HG03045 (cell line): ENCODE measurements around the gene ARHGAP27.
"Not testable (repeated sequence)": the region's sequence is repeated elsewhere in the genome, so short reads cannot be mapped to it uniquely, and the experiment has no call there.

Source experiments
- ATAC-seq: cut with Tn5 transposase; IDR thresholded peaks from one replicate; pipeline ENCODE4 v1.9.1; 2021; ENCODE audit warnings: mild to moderate bottlenecking, moderate library complexity; ENCODE audit not compliant: unreplicated experiment

Gene ARHGAP27

DNA sequence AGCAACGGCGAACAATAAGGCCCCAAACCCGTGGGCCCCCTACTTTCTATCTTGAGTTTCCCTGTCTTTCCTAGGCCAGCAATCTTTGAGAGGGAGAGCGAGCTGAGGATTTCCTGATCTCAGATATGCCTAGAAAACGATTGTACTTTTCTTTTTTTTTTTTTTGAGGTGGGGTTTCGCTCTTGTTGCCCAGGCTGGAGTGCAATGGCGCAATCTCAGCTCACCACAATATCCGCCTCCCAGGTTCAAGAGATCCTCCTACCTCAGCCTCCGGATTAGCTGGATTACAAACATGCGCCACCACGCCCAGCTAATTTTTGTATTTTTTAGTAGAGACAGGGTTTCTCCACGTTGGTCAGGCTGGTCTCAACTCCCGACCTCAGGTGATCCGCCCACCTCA, 15.0 kb upstream of the ARHGAP27 start:
- not testable (repeated sequence) for ATAC-seq

GRCh38 chr17:45446872-45447625, 14.4 kb upstream of the ARHGAP27 start:
- ATAC-seq, result not testable (repeated sequence)

DNA sequence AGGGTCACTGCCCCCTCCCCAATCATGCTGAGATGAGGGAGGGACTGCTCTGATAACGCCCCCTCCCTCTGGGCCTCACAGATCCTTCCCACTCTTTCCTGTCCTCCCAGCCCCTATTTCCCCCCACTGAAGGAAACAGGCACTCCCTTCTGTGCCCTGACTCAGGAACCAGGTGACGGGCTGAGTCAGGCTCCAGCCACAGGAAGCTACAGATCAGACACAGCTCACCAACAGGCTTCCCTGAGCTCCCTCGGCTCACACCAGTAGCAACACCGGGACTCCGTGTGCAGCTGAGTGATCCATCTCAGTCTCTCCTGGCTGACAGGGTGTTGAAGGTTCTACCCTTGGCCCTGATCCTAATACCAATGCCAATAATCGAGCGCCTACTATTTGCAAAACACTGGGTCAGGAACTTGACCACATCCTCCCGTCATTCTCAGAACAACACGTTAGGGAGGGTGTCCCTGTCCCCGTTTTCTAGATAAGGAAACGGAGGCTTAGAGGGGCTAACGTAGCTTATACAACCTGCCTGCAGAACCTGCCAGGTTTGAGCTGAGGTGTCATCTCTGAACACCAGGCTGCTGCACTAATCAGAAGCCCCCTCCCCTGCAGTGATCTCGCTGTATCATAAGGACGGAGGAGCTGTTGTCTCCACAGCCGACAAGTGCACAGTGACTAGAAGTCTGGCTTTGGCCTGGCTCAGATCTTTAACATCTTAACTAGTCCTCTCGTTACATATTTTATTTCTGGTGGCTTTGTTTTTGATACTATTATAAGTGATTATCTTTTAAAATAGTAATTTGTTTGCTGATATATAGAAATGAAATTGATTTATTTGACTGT, 13.5 kb upstream of the ARHGAP27 start:
- not testable (repeated sequence) for ATAC-seq

DNA sequence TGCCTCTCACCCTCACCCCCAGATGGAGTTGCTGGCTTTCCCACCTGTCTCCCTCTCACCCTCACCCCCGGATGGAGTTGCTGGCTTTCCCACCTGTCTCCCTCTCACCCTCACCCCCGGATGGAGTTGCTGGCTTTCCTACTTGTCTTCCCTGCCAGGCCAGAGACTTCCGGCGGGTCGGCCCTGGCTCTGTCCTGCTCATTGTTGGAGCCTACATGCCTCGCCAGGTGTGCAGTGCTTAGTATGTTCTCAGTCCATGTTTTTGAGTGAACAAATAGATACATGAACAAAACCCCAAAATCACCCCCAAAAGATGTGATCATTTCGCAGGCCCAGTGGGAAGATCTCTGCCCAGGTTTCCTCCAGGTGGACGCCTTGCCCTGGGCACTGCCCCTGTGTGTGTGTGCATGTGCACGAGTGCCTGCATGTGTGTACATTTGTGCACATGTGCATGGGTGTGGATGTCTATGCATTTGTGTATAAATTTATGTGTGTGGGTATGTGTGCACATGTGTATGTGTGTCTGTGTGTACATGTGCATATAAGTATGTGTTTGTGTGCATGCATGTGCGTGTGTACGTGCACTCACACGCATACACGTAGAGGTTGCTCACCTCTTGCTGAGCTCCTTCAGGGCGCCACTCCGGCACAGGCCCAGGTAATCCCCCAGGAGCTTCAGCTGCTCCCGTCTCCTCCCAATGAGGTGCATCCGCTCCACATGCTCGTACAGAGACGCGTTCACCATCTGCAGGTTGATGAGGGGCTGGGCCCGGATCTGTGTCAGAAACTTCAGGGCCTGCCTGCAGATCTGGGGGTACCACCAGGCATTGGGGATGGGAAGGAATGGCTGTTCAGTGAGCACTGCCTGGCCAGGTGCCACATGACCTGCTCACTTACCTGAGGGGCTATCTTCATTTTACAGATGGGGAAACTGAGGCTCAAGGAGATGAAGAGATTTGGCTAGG, 12.5 kb upstream of the ARHGAP27 start:
- ATAC-seq, result not testable (repeated sequence)

DNA sequence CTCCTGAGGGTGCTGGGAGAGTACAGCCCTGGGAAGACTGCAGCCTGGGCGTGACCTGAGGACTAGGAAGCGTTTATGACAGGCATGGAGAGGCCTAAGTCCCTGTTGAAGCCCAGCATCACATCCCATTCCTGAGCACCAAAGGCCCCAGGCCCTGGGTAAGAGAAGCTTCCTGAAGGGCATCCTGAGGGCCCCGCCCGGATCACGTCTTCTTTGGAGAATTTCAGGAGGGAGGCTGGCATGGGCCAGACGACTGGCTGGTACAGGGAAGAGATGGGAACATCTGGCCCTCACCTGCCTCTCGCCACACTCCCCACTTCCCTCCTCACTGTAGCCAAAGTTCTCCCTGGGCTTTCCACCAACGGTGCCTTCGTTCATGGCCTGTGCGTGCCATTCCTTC, 11.6 kb upstream of the ARHGAP27 start:
- ATAC-seq, result not testable (repeated sequence)

DNA sequence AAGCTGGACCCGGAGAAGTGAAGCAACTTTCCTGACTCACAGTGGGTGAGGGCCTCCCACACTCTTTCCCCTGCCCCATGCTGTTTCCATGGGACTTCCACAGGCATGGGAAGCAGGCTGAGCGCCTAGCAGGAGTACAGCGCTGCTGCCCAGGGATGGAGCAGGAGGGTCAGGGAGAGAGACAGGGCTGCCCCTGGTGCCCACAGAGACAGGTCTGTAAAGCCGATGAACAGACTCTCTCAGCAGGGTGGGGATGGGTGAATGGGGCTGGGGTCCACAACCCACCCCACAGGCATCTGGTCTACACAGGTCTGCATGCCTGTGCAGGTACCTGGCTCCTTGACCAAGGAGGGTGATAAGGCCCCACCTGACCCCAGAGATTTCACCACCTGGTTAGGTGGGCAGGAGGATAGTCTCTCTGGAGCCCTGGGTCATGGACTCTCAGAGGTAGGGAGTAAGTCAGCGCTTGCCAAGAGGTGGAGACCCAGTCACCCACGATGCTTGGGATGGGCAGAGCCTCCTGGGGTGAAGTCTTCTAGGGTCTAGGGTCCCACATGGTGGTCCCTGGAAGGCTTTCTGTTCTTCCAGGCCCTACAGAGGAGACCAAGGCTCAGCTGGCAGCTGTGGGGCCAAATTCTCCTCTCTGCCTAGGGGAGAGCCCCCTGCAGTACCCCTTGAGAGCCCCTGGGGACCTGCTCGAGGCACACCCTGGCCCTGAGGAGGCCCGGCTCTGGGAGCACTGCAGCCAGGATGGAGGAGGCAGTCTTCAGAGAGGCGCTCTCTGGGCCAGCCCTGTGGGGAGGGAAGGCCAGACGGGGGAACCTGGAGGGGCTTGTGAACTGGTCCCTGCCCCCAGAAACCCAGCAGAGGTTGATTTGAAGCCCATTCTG, 10.9 kb upstream of the ARHGAP27 start:
- not testable (repeated sequence) for ATAC-seq

DNA sequence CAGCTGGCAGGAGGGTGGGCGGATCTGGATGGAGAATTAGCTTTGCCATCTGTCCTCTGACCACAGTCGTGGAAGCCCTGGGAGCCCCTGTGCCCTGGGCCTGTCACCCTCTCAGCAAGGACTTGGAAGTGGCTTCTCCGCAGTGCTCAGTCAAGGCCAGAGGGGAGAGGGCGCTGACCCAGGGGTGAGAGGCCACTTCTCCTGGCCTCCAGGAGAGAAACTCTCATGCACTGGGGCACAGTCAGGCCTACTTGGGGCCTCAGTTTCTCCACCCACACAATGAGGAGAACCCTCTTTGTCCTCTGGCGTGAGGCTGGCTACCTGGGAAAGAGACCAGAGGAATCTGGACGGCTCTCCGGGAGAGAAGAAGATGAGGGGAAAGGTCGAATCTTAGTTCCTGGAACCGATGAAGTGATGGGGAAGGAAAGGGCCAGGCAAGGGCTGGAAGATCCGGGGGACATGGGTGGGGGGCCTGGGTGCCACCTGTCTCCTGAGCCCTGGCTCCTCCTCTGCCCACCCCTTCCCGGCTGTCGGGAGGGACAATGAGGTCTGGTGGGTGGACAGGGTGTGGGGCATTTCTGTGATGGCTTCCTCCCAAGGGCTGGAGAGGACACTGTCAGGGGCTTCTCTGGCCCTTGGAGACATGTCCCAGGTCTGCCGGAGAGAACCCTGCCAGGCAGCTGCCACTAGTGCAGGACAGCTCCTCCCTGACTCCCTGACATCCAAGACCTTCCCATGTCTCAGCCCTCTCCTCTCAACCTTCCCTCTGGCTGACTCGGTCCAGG, 9.0 kb upstream of the ARHGAP27 start:
- no peak for ATAC-seq

DNA sequence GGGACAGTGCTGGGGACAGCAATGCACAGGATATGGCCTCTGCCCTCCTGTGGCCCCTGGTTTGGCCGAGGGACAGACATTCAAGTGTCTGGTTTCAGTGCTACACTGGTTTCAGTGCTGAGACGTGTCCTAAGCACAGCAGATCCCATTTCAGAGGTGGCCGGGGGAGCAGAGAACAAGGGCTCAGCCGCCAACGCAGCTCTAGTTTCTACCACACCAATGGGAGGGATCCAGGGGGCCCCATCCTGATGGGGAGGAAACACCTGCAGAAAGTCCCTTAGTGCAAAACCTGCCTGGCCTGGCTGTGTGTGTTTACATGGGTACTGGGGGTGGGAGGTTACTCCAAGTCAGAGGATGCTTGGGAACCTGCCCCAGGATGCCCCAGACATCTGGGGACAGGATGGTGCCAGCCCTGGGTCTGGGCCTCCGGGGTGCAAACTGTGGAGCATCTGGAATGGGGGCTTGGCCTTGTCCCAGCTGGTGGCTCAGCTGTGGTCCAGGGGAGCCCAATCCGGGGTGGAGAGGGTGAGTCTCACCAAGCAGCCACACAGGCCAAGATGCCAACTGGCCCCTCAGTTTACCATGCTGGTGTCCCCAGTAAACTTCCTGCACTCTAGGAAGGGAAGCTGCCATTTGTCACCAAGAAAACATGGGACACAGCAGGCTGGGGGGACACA, 8.3 kb upstream of the ARHGAP27 start:
- ATAC-seq, result peak; percentile 82

DNA sequence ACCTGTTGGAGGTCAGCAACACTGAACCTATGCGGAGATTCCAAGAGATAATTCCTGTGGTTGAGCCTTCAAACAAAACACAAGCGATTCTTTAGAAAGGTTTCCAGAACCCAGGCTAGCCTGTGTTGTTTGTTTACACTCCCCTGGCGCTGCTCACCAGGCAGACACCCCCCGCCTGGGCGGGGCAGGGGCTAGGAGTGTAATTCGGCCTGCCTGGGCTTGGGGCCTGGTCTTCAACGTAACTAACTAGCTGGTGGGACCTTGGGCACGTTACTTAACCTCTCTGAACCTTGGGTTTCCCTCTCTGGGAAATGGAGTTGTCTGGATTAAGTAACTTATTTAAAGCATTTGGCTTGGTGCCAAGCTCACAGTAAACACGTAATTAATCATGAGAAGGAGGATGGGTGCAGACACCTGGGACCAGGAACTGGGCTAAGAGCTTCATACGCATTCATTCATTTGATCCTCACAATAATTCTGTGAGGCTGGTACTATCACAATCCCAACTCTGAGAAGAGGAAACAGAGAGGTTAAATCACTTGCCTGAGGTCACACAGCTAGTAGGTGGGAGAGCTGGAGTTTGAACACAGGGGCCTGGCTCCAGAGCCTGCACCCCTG, 7.6 kb upstream of the ARHGAP27 start:
- ATAC-seq, result no peak

DNA sequence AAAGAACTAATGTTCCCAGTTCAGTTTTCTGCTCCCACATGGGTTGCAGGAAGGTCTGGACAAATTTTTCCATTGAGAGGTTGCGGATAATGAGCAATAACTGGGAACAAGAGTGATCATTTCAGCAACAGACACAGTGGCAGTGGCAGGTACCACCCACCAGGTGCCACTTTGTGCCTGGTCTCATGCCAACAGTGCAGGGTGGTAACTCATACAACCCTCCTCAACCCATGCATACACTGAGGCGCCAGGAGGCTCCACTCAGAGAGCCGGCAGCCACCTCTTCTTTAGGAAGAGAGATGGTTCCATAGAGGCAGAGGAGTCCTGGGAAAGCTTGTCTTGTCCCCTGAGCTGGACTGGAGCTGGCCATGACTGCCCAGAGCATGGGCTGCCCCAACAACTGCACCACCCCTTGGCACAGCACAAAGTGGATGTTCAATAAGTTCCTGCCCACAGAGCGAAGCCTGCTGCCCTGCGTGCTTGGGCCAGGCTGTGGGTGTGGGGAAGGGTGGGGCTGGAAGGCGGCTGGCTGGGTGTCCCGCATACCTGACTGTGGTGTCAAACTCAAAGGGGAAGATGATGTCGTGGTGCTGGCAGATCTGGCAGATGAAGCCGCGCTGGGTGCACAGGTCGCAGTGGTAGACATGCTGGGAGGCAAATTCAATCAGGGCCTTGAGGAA, 6.4 kb upstream of the ARHGAP27 start:
- no peak for ATAC-seq

DNA sequence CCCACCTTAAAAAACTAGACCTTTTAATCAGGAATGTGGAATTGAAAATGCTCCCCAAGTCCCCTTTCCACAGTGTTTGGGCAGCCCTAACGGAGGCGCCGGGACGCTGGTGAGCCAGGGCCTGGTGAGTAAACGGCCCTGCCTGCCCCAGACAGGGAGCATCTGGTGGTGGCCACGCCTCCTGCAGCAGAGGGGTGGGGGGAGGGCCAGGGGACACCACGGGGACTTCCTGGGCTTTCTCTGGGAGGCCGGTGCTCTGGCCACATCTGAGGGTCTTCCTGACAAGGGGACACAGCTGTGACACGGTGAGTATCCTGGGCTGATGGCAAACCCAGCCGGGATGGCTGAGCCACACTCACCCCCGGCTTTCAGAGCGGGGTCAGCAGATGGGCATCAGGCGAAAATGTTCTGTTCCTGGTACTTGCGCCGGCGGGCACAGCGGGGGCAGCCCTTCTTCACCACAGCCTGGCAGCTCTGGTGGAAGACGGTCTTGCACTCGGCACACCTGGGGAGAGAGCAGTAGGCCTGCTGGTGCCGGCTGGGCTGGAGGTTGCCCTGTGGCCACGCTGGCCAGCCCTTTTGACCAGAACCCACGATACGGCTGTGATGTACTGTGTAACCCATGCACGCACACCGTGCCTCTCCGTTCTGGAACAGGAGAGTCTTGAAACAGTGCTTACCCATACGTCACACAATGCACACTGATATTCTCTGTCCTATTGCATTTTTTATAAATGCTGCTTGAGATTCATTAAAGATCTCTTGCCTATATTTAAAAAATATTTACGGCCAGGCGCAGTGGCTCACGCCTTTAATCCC, 5.0 kb upstream of the ARHGAP27 start:
- ATAC-seq, result no peak

GRCh38 chr17:45436625-45437464, 4.2 kb upstream of the ARHGAP27 start:
- no peak for ATAC-seq

GRCh38 chr17:45436161-45436560, 3.5 kb upstream of the ARHGAP27 start:
- no peak for ATAC-seq

DNA sequence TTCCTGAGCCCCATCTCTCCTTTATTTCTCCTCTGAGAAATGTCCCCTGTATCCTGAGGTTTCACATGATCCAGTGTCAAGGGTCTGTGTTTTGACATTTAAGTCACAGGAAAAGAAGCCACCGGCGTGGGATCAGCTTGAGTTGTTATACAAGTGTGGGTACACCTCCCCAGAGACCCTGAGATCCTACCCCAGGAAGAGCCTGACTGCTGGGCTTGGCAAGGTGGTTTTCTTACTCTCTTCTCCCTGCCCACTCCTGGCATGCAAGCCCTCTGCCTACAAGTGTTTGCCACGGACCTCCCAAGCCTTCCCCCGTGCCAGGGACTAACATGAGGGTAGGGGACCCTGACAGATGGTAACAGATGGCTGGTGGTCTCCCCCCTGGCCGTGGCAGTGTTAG, 2.8 kb upstream of the ARHGAP27 start:
- ATAC-seq, result no peak

GRCh38 chr17:45433159-45433535, 477 bp upstream of the ARHGAP27 start:
- ATAC-seq, result no peak
